ENCODE results near the gene RCN2.

DNA sequence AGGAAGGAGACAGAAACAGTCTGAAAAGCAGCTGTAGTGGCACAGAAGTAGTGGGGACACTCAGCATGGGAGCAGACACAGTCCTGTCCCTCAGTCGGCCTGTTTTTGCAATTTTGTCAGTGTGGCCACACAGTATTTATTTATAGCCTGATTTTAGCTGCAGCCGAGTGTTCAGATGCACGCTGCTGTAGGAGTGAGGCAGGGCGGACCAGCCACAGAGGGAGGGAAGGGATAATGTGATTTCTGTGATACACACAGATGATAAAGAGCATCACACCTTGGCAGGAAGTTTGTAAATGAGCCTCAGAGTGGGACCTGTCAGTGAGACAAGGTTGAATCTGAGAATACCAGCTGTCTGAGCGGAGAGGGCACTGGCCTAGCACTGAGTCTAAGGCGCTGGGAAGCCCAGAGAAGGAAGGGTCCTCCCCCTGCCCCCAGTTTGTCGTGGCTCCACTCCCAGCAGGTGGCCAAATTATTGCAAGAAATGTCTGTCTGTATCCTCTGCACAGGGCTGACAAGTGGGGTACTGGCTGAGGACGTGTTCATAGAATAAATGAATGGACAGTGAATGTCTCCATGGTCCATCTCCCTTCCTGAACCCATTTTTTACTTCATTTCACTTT, 67.2 kb downstream of the RCN2 start:
- no peak for TF ChIP-seq CTCF (IDR thresholded peaks at IDR 0.05)
- no peak for TF ChIP-seq POLR2AphosphoS5 (IDR thresholded peaks at IDR 0.05)

All from breast epithelium (tissue), 3 donors.